ENCODE data around the gene DNMT3A. TPM values are rescaled to one million over a fixed set of nuclear protein-coding genes. Genes with fewer than 3 reads are reported as not detected.
"Not testable (repeated sequence)": the region's sequence is repeated elsewhere in the genome, so short reads cannot be mapped to it uniquely, and the experiment has no call there.

Gene DNMT3A
- total RNA-seq, 4 donors from 2014 or later, result 11.3 to 29.5 (median 16.9) TPM

DNA sequence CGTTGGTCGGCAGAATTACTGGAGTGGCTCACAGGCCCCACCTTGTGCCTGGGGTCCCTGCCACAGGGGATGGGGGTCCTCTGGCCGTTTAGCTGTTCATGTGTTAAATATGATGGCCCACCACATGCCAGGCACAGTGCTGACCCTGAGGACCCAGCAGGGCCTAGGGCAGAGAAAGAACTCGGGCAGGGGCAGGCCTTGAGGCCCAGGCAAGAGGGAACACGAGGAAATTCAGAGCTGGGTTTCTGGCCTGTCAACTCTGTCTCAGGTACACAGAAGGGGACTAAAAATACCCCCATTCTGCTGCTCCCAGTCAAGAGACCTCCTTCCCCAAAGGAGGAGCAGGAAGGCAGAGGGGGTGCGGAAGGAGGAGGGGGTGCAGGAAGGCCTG lies 66.2 kb downstream of the DNMT3A start:
- peaks cover 43 to 72% (median 71%) of the 10 kb centered on the region in 4 donors for H3K4me1 ChIP-seq
- peak overlapping the region; percentile 16 to 87 (median 84) for H3K27ac ChIP-seq (replicated peaks in 1 of 4)
- intact Hi-C loops (cut with DNase I), result loop anchor here (10.0 kb wide), 1 partner anchor 249 kb away; no protein-coding TSS in a partner anchor
- H3K27me3 ChIP-seq, result no peaks in the 10 kb centered on the region
- DNase-seq (ENCODE audit: extremely low spot score), result no peak
- WGBS, result 70% methylated on average over 6 of the region's 6 CpGs
- no peak for TF ChIP-seq POLR2AphosphoS5 (IDR thresholded peaks at IDR 0.05)
- TF ChIP-seq POLR2A (IDR thresholded peaks at IDR 0.05; ENCODE audit: low read depth), result no peak
- no peak for TF ChIP-seq EP300 (IDR thresholded peaks at IDR 0.05)
- TF ChIP-seq, protein P1, sequence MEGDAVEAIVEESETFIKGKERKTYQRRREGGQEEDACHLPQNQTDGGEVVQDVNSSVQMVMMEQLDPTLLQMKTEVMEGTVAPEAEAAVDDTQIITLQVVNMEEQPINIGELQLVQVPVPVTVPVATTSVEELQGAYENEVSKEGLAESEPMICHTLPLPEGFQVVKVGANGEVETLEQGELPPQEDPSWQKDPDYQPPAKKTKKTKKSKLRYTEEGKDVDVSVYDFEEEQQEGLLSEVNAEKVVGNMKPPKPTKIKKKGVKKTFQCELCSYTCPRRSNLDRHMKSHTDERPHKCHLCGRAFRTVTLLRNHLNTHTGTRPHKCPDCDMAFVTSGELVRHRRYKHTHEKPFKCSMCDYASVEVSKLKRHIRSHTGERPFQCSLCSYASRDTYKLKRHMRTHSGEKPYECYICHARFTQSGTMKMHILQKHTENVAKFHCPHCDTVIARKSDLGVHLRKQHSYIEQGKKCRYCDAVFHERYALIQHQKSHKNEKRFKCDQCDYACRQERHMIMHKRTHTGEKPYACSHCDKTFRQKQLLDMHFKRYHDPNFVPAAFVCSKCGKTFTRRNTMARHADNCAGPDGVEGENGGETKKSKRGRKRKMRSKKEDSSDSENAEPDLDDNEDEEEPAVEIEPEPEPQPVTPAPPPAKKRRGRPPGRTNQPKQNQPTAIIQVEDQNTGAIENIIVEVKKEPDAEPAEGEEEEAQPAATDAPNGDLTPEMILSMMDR (IDR thresholded peaks at IDR 0.05), result no peak
- peaks cover 0 to 44% (median 25%) of the 10 kb centered on the region in 4 donors for H3K36me3 ChIP-seq
- no peaks in the 10 kb centered on the region for H3K9me3 ChIP-seq
- no peak overlapping the region for H3K4me3 ChIP-seq

DNA sequence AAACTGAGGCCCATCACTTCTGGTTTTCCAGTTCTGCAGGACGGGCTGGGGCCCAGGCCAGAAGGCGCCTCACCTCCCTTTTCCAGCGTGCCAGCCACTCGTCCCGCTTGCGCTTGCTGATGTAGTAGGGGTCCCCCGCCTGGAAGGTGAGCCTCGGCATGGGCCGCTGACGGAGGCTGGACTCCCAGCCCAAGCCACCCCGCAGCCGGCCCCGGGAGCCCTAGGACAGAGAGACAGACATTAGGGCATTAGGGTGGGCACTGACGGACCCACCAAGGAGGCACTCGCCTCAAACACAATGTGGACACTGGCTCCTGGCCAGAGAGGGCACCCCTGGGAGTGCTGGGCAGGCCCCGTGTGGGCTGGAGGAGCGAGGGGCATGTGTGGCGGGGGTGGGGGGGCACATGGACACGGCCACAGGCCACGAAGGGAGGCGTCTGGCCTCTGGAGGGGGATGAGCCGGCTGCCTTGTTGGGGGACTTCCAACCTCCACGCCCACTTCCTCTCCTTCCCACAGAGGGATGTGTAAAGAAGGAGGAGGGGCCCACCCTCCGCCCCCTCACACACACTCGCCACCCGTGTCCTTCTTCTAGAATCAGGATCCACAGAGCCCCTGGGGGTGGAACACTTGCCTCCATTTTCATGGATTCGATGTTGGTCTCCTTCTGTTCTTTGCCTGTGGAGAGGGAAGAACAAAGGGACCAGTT lies 66.7 kb downstream of the DNMT3A start:
- no peak overlapping the region for H3K4me3 ChIP-seq
- intact Hi-C loops (cut with DNase I), result loop anchor here (10.0 kb wide), 1 partner anchor 250 kb away; no protein-coding TSS in a partner anchor
- WGBS, result 35% methylated on average over 12 of the region's 27 CpGs
- H3K27me3 ChIP-seq, result no peaks in the 10 kb centered on the region
- TF ChIP-seq EP300 (IDR thresholded peaks at IDR 0.05), result no peak
- no peak for TF ChIP-seq POLR2A (IDR thresholded peaks at IDR 0.05; ENCODE audit: low read depth)
- TF ChIP-seq POLR2AphosphoS5 (IDR thresholded peaks at IDR 0.05), result no peak
- TF ChIP-seq, protein P1 (IDR thresholded peaks at IDR 0.05), result no peak
- peak overlapping the region; percentile 16 to 87 (median 76) for H3K27ac ChIP-seq (replicated peaks in 1 of 4)
- DNase-seq (ENCODE audit: extremely low spot score), result no peak
- H3K9me3 ChIP-seq, result no peaks in the 10 kb centered on the region
- H3K36me3 ChIP-seq, result peaks cover 5 to 47% (median 29%) of the 10 kb centered on the region in 4 donors
- peaks cover 43 to 72% (median 69%) of the 10 kb centered on the region in 4 donors for H3K4me1 ChIP-seq

DNA sequence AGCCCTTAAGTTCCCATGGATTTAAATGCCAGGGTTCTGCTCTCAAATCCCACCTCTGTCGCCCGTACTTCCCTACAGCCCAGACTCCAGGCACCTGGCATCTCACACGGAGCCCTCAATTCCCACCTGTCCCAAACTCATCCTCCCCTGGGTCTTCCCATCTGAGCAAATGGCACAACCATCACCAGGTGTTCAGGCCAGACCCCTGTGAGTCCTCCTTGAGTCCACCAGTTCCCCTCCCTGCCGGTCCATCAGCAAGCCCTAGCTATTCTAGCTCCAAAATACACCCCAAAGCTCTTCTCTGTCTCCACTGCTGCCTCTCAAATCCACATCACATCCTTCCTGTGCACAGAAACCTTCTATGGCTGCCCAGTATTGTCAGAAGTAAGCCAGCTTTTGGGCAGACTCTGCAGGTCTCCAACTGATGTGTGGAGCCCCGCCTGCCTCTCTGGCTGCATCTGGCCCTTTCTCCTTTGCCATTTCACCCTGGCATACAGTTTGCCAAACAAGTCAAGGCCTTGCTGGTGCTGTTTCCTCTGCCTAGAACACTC lies 67.7 kb downstream of the DNMT3A start:
- Histone ChIP-seq H3K36me3 (peaks cover 12 to 57% (median 39%) of the 10 kb centered on the region in 4 donors), H3K27me3 (no peaks in the 10 kb centered on the region), H3K9me3 (no peaks in the 10 kb centered on the region), H3K27ac (replicated peaks in 1 of 4) (peak overlapping the region; percentile 41 to 87 (median 76)), H3K4me3 (no peak overlapping the region), H3K4me1 (peaks cover 37 to 63% (median 59%) of the 10 kb centered on the region in 4 donors)
- TF ChIP-seq, protein P1 (IDR thresholded peaks at IDR 0.05), result no peak
- TF ChIP-seq POLR2AphosphoS5 (IDR thresholded peaks at IDR 0.05) (no peak), EP300 (IDR thresholded peaks at IDR 0.05) (no peak), POLR2A (IDR thresholded peaks at IDR 0.05; ENCODE audit: low read depth) (no peak)
- no peak for DNase-seq (ENCODE audit: extremely low spot score)
- WGBS, result 87% methylated on average over 5 of the region's 5 CpGs
- intact Hi-C loops (cut with DNase I), result loop anchor here (10.0 kb wide), 1 partner anchor 251 kb away; no protein-coding TSS in a partner anchor

DNA sequence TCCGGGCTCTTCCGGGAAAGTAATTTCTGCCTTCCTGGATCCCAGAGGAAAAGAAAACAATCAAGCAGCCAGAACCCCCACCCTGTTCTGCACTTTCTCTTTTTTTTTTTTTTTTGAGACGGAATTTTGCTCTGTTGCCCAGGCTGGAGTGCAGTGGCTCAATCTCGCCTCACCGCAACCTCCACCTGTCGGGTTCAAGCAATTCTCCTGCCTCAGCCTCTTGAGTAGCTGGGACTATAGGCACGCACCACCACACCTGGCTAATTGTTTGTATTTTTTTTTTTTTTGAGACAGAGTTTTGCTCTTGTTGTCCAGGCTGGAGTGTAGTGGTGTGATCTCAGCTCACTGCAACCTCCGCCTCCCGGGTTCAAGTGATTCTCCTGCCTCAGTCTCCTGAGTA lies 69.0 kb downstream of the DNMT3A start:
- 86% methylated on average over 9 of the region's 9 CpGs for WGBS
- H3K27ac ChIP-seq (replicated peaks in 1 of 4), result peak overlapping the region in 1 of 4 donors; percentile 41
- peaks cover 33 to 50% (median 49%) of the 10 kb centered on the region in 4 donors for H3K4me1 ChIP-seq

DNA sequence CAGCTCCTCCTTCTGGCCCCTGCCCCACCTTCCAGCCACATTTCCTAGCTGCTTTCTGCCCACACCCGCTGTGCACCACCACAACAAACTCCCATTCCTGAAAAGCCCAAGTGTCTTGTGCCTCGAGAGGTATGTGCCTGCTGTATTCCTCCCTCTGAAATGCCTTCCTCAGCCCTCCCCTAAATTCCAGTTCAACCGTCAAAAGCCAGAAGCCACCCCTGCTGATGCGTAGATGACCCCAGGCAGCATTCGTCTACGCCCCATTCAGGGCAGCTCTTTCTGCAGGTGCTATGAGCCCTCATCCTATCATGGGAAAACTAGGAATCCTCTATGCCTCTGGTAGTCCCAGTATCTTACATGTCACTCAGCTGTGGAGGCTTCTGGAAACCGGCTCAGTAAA lies 71.7 kb downstream of the DNMT3A start:
- intact Hi-C loops (cut with DNase I), result loop anchor here (10.0 kb wide), 1 partner anchor 255 kb away; no protein-coding TSS in a partner anchor
- 90% methylated on average over 7 of the region's 7 CpGs for WGBS

More for the DNA sequence above, 69.0 kb downstream of the DNMT3A start:
- H3K36me3 ChIP-seq, result peaks cover 13 to 70% (median 52%) of the 10 kb centered on the region in 4 donors
- not testable (repeated sequence) for H3K9me3 ChIP-seq; H3K4me3 ChIP-seq; DNase-seq (ENCODE audit: extremely low spot score); H3K27me3 ChIP-seq
- intact Hi-C loops (cut with DNase I), result loop anchor here (10.0 kb wide), 1 partner anchor 252 kb away; no protein-coding TSS in a partner anchor

More for the DNA sequence above, 71.7 kb downstream of the DNMT3A start:
- Histone ChIP-seq H3K4me1 (peaks cover 6 to 24% (median 23%) of the 10 kb centered on the region in 4 donors), H3K36me3 (peaks cover 15 to 88% (median 57%) of the 10 kb centered on the region in 4 donors), H3K27me3 (no peaks in the 10 kb centered on the region), H3K9me3 (no peaks in the 10 kb centered on the region), H3K27ac (replicated peaks in 1 of 4) (no peak overlapping the region), H3K4me3 (no peak overlapping the region)
- DNase-seq (ENCODE audit: extremely low spot score), result no peak
- TF ChIP-seq POLR2AphosphoS5 (IDR thresholded peaks at IDR 0.05) (no peak), POLR2A (IDR thresholded peaks at IDR 0.05; ENCODE audit: low read depth) (no peak), EP300 (IDR thresholded peaks at IDR 0.05) (no peak)
- TF ChIP-seq, protein P1 (IDR thresholded peaks at IDR 0.05), result no peak
